GM21717 (cell line): ENCODE measurements around the gene TREM2.
"Not testable (repeated sequence)": the region's sequence is repeated elsewhere in the genome, so short reads cannot be mapped to it uniquely, and the experiment has no call there.

Source experiments
- ATAC-seq: cut with Tn5 transposase; IDR thresholded peaks from one replicate; pipeline ENCODE4 v1.9.1; 2021; ENCODE audit warnings: mild to moderate bottlenecking, moderate library complexity; ENCODE audit not compliant: unreplicated experiment

TREM2 gene

GRCh38 chr6:41162687-41163418 lies at the start of gene TREM2:
Gene TREM2 (minus strand): TSS chr6:41163116. CDS start chr6:41163082, 34 bp downstream.
- no peak for ATAC-seq

DNA sequence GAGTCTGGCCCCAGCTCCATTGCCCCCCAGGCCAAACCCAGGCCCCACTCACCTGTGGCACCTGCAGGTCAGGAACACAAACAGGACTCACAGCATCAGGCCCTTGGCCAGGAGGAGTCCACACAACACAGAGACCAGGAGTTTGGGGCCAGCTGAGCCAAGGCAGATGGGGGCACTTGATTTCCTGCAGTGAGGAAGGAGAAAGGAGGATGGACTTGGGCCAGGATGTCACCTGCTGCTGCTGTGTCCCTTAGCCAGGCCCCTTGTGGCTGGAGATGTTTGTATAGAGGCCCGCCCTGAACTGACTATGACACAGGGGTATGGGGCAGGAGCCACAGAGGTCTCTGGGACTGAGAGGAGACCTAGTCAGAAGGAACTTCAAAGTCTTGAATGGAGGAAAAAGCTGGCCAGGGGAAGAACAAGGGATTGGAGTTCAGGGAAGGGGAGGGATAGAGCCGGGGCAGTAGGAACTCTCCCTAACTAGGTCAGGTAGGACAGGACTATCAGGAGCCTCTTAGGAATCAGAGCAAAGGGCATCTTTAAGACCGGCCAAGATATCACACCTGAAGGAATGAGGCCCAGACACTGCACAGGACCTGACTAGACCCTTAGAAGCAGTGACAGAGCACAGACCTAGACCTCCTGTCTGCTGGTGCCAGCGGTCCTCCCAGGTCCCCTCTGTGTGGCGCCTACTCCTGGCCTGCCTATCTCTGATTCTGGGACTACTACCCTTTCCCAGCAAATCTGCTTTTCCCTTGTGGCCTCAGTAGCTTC lies 46.8 kb upstream of the TREM2 start:
- no peak for ATAC-seq

GRCh38 chr6:41208439-41209106 lies 45.7 kb upstream of the TREM2 start:
- no peak for ATAC-seq

- no peak for ATAC-seq
Observed at GRCh38 chr6:41204156-41204555, 41.2 kb upstream of the TREM2 start.

GRCh38 chr6:41201764-41202173 lies 38.9 kb upstream of the TREM2 start:
- no peak for ATAC-seq

- ATAC-seq = peak; percentile 40
Observed at GRCh38 chr6:41200901-41201763, 38.2 kb upstream of the TREM2 start, which contains the start of gene TREML2. Gene TREML2 (minus strand): TSS chr6:41201149. CDS start chr6:41201008, 141 bp downstream.

DNA sequence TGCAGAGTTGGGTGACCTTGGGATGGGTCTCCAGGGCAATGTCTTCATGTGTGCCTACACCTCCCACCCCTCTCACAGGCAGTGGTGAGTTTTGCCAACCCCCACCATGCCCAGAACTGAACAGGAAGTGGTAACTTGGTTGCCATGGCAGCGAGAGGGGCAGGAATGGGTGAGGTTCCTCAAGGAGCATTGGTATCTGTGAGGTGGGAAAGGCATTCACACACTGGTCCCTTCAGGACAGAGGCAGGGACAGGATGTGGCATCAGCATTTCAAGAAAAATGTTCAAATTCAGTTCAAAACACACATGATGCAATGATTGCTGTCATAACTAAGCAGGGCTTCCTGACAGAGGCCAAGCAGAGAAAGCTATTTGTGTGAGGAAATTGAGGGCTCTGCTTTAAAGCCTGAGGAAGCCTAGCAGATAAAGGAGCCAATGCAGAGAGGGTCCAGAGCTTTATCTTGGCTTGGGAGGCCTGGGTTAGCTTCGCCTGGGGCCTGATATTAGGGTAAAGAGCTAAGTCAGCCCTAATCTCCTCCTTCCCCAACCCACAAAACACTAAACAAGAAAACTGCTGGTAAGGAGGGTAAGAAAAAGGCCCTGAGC lies 37.5 kb upstream of the TREM2 start:
- ATAC-seq = peak; percentile 28

DNA sequence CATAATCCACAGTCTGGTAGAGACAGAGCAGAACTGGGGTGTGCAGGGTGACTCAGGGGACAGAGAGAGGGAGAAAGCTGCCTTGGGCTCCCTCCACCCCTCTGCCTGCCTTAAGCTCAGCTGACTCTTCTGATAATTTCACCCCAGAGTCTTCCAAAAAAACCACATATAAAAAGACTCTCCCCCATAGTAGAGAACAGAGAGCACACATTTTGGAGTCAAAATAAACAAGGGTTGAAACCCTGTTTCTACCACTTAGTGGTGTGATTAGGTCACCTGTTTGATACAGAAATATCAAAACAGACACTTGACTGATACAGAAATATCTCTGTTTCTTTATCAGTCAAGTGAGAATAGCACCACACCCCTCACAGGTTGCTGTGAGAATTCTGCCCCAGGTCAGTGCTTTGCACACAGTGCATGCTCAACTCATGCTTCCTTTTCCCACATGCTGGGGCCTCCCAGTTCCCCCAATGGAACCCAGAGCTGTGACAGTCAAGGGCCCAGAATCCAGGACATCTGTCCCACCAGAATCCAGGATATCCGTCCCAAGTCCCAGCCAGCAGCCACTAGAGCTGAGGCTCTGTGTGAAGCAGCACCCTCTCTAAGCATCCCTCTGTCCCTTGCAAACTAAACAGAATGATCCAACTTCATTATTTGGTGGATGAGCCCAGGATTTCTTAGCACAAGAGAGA lies 36.8 kb upstream of the TREM2 start:
- ATAC-seq = peak; percentile 49

DNA sequence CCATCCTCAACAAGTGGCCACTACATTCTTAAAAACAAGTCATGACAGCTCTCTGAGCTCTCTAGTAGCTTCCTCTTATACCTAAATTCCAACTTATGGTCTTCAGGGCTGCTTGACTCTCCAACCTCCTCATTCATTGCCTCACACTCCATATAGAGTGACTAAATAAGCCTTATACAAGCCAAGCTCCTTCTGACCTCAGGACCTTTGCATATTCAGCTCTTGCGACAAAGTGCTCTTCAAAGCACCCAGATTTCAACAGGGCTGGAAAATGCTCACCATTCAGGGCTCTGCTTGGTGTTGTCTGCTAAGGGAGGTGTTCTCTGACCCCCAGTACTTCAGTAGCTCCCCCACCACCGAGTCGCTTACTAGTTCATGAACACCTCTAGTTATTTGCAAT lies 34.3 kb upstream of the TREM2 start:
- ATAC-seq = no peak

- ATAC-seq = no peak
Observed at GRCh38 chr6:41194386-41194785, 31.5 kb upstream of the TREM2 start.

DNA sequence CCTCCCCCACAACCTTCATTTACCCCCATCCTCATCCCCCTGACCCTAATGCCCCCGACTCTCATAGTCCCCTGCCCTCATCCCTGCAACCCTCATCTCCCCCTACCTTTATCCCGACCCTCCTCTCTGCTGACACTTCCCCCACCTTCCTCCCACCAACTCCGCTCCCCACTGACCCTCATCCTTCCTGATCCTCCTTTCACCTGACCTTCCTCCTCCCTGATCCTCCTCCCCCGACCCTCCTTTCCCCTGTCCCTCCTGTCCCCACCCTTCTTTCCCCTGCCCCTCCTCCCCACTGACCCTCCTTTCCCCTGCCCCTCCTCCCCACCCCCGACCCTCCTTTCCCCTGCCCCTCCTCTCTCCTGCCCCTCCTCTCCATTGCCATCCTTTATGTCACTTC lies 31.0 kb upstream of the TREM2 start:
- no peak for ATAC-seq

DNA sequence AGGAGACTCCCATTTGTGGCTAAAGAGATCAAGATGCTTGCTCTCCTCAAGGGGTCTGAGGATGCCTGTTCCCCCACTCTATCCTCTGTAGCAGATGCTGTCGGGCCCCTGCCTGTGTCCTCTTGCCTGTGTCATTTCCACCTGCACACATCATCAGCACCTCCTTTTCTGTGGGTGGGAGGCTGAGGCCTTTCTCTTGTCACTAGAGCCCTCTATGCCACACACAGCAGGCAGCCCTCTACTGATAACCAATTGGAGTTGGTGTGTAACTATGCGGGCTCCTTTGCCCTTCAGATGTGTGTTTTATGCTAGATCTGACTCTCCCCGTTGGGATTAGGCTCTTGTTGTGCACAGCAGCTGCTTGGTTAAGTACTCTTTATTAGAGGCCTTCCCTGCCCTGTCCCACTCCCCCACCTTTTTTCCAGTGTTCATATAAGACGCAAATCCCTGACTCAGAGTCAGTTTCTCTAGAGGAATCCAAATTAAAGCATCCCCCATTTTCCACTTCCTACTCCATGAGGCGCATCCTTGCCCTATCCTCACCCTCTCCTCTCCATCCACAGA lies 30.3 kb upstream of the TREM2 start:
- ATAC-seq = no peak

GRCh38 chr6:41191569-41191968 lies 28.7 kb upstream of the TREM2 start:
- ATAC-seq = no peak

GRCh38 chr6:41190791-41191190 lies 27.9 kb upstream of the TREM2 start:
- no peak for ATAC-seq

GRCh38 chr6:41189967-41190366 lies 27.1 kb upstream of the TREM2 start:
- ATAC-seq = no peak

- not testable (repeated sequence) for ATAC-seq
Observed at GRCh38 chr6:41189046-41189445, 26.1 kb upstream of the TREM2 start.

- no peak for ATAC-seq
Observed at GRCh38 chr6:41187924-41188886, 25.3 kb upstream of the TREM2 start.

GRCh38 chr6:41186031-41186562 lies 23.2 kb upstream of the TREM2 start:
- no peak for ATAC-seq
